ENCODE results near the gene HSPB7.
"Not testable (repeated sequence)": the region's sequence is repeated elsewhere in the genome, so short reads cannot be mapped to it uniquely, and the experiment has no call there.

The HSPB7 gene

GRCh38 chr1:16017461-16018303 is at the start of gene HSPB7:
HSPB7 (minus strand) TSS chr1:16018043; CDS start chr1:16017963, 80 bp downstream.
- DNase-seq: no peak

- no peak for DNase-seq
Observed at GRCh38 chr1:16067127-16067768, 49.4 kb upstream of the HSPB7 start.

GRCh38 chr1:16066245-16066644 is 48.4 kb upstream of the HSPB7 start:
- DNase-seq: no peak

GRCh38 chr1:16065269-16065576 is 47.4 kb upstream of the HSPB7 start:
- no peak for DNase-seq

- no peak for DNase-seq
Observed at GRCh38 chr1:16064536-16065268, 46.9 kb upstream of the HSPB7 start.

- DNase-seq: no peak
Observed at GRCh38 chr1:16063921-16064320, 46.1 kb upstream of the HSPB7 start.

- no peak for DNase-seq
Observed at GRCh38 chr1:16063226-16063829, 45.5 kb upstream of the HSPB7 start.

- not testable (repeated sequence) for DNase-seq
Observed at GRCh38 chr1:16062687-16063075, 44.8 kb upstream of the HSPB7 start.

- DNase-seq: not testable (repeated sequence)
Observed at GRCh38 chr1:16061989-16062686, 44.3 kb upstream of the HSPB7 start.

GRCh38 chr1:16061266-16061665 is 43.4 kb upstream of the HSPB7 start:
- DNase-seq: no peak

GRCh38 chr1:16058394-16059120 is 40.7 kb upstream of the HSPB7 start:
- DNase-seq: not testable (repeated sequence)

GRCh38 chr1:16057314-16057915 is 39.6 kb upstream of the HSPB7 start:
- not testable (repeated sequence) for DNase-seq

GRCh38 chr1:16056521-16056912 is 38.7 kb upstream of the HSPB7 start:
- not testable (repeated sequence) for DNase-seq

GRCh38 chr1:16055613-16056520 is 38.0 kb upstream of the HSPB7 start:
- DNase-seq: no peak

- DNase-seq: no peak
Observed at GRCh38 chr1:16054598-16055540, 37.0 kb upstream of the HSPB7 start.

GRCh38 chr1:16053781-16054502 is 36.1 kb upstream of the HSPB7 start:
- no peak for DNase-seq

- not testable (repeated sequence) for DNase-seq
Observed at GRCh38 chr1:16051949-16052348, 34.1 kb upstream of the HSPB7 start.

GRCh38 chr1:16051039-16051438 is 33.2 kb upstream of the HSPB7 start:
- no peak for DNase-seq

GRCh38 chr1:16050328-16050727 is 32.5 kb upstream of the HSPB7 start:
- DNase-seq: no peak
